Heart left ventricle (tissue), 16 donors: ENCODE data around the gene ZNF432. TPM values are rescaled to one million over a fixed set of nuclear protein-coding genes. Genes with fewer than 3 reads are reported as not detected.

Source experiments
- ATAC-seq, 4 donors: fragments of 200-7000 bp; cut with Tn5 transposase; one replicate each; pipeline ENCODE4 v1.9.1; 2020 to 2022; ENCODE audit warnings: moderate library complexity in 4 of 4, mild to moderate bottlenecking in 3 of 4, moderate number of reproducible peaks in 1 of 4
- DNase-seq, 5 donors: peaks; one replicate each; pipeline ENCODE4 v3.0.0-alpha.2; 2020
- H3K27ac ChIP-seq, 12 donors: fragments of 200-600 bp; sonication (generic) in 4 of 12; one replicate each; pipeline versions ENCODE4 v1.5.0 to v1.8.0; 2016 to 2022; ENCODE audit warnings: mild to moderate bottlenecking in 2 of 12
- H3K27me3 ChIP-seq, 9 donors: fragments of 200-600 bp; sonication (generic) in 2 of 9; one replicate each; pipeline versions ENCODE4 v1.5.1 to v1.8.0; 2016 to 2022; ENCODE audit warnings: mild to moderate bottlenecking in 3 of 9
- H3K36me3 ChIP-seq, 9 donors: fragments of 200-600 bp; sonication (generic) in 2 of 9; one replicate each; pipeline versions ENCODE4 v1.5.0 to v1.8.0; 2018 to 2022; ENCODE audit warnings: mild to moderate bottlenecking in 2 of 9
- H3K4me1 ChIP-seq, 12 donors: fragments of 200-600 bp; sonication (generic) in 4 of 12; one replicate each; pipeline versions ENCODE4 v1.5.0 to v1.8.0; 2016 to 2022; ENCODE audit warnings: mild to moderate bottlenecking in 3 of 12
- H3K4me3 ChIP-seq, 12 donors: fragments of 200-600 bp; sonication (generic) in 4 of 12; one replicate each; pipeline versions ENCODE4 v1.5.0 to v1.8.0; 2017 to 2022; ENCODE audit warnings: mild to moderate bottlenecking in 9 of 12, moderate library complexity in 4 of 12
- H3K9me3 ChIP-seq, 12 donors: fragments of 200-600 bp; sonication (generic) in 4 of 12; one replicate each; pipeline versions ENCODE4 v1.5.0 to v1.8.0; 2016 to 2022; ENCODE audit warnings: mild to moderate bottlenecking in 1 of 12
- CTCF ChIP-seq, 12 donors: fragments of 200-600 bp; sonication (generic) in 4 of 12; IDR thresholded peaks; one replicate each; pipeline versions ENCODE4 v1.5.0 to v1.8.0; 2018 to 2022; ENCODE audit warnings: antibody characterized with exemption in 12 of 12, mild to moderate bottlenecking in 5 of 12
- POLR2A ChIP-seq, 2 donors: fragments of 450-650 bp; IDR thresholded peaks; one replicate each; pipeline ENCODE4 v1.6.1; 2017; ENCODE audit warnings: antibody characterized with exemption in 2 of 2, mild to moderate bottlenecking in 2 of 2, moderate library complexity in 2 of 2
- WGBS, 4 donors: extraction: QIAGEN DNeasy Blood & Tissue Kit in 2 of 4; methylation state at CpG; one replicate each; pipeline versions ENCODE4 v1.1.5 to v1.1.7; 2013 to 2018; 5-methylcytosine and 5-hydroxymethylcytosine counted together
- intact Hi-C, 10 donors: fragments of 100-400 bp; cut with DNase I; formaldehyde crosslinking; loops; one replicate each; pipeline versions ENCODE4 v1.11.1 to v1.14.2; 2022
- polyA plus RNA-seq, 2 donors: library from polyadenylated mRNA; stranded (reverse); fragments of 200-250 nt; gene quantifications; one replicate each; pipeline ENCODE4 v1.2.3, GENCODE V29; 2013
- total RNA-seq, 9 donors: library from RNA; depleted of rRNA in 2 of 9; stranded (reverse); fragments of >200 nt in 2 of 9; fragmentation: NEBNext Ultra II Directional in 3 of 9; extraction: Animal tissue kit (Norgen Biotek cat#: 25700) in 3 of 9; gene quantifications; one replicate each; pipeline versions ENCODE4 v1.1.0 to v1.2.4, GENCODE V29; 2016 to 2023
- donor health status: ischemic (EF 13 %, LVEDD 7.1; RV severe dilation, severe dysfunction).
- donor health status: healthy with polysubstance abuse.
- donor health status: DM: no; HTN: yes; CAD: no.
- donor health status: DM: no; HTN: no; CAD: no.
- donor health status: ischemic (EF 25% LVEDD 6.9; RV normal size, moderate dysfunction).
- donor health status: ischemic (EF 25% LVEDD 5.7; RV mildly dilated, moderate dysfunction).
- donor health status: healthy.
- donor health status: DM: yes; HTN: yes; CAD: no.
- donor health status: ischemic (EF 35%, LVEDD 5.7; RV mildly dilated, moderate dysfunction).
- donor health status: nonischemic (EF 11% LVEDD 7.7; RV severe dilation, severe dysfunction).
- donor health status: DM: yes; HTN: yes; CAD: no.
- donor health status: PGD.
- donor health status: ischemic (EF 29% LVEDD 5.4; RV normal size, mild dysfunction).
- donor health status: nonischemic (EF 23%, LVEDD 6.1; RV moderate dilation, normal function).

Gene ZNF432
- total and polyA plus RNA-seq, 11 donors, result 3.4 to 10.9 (median 8.0) TPM

GRCh38 chr19:52094526-52095130 lies 46.0 kb upstream of the ZNF432 start:
- Histone ChIP-seq H3K36me3 (peaks cover 0 to 38% (median 17%) of the 10 kb centered on the region in 9 donors), H3K4me3 (peak overlapping the region; percentile 69 to 99 (median 82)), H3K4me1 (peaks cover 0 to 24% (median 15%) of the 10 kb centered on the region in 12 donors), H3K27ac (peak overlapping the region in 7 of 12 donors; percentile 57 to 87 (median 71)), H3K27me3 (no peaks in the 10 kb centered on the region), H3K9me3 (peaks cover 0 to 63% (median 14%) of the 10 kb centered on the region in 12 donors)
- intact Hi-C loops, result loop anchor here in 2 of 10 donors (1.0 to 5.0 kb wide), 2 partner anchors 43 to 45 kb away; partner anchors contain the start of gene ZNF616 (in 1 of the 2)
- no peak for TF ChIP-seq POLR2A (IDR thresholded peaks at IDR 0.05)
- TF ChIP-seq CTCF (IDR thresholded peaks at IDR 0.05), result no peak
- ATAC-seq (peak in 1 of 4 donors; percentile 16), DNase-seq (no peak)
- 3 to 5% (median 4%) methylated on average over 12 of the region's 12 CpGs for WGBS, 4 donors

GRCh38 chr19:52086481-52086880 lies 37.8 kb upstream of the ZNF432 start:
- Histone ChIP-seq H3K36me3 (peaks cover 3 to 95% (median 85%) of the 10 kb centered on the region in 9 donors), H3K9me3 (peaks cover 0 to 50% (median 0%) of the 10 kb centered on the region in 12 donors), H3K27me3 (no peaks in the 10 kb centered on the region), H3K27ac (no peak overlapping the region), H3K4me3 (no peak overlapping the region), H3K4me1 (no peaks in the 10 kb centered on the region)
- TF ChIP-seq CTCF (IDR thresholded peaks at IDR 0.05), result no peak
- no peak for TF ChIP-seq POLR2A (IDR thresholded peaks at IDR 0.05)
- intact Hi-C loops, result no loop called here
- no peak for DNase-seq
- ATAC-seq, result no peak

- Histone ChIP-seq H3K9me3 (peaks cover 0 to 100% (median 65%) of the 10 kb centered on the region in 12 donors), H3K4me1 (no peaks in the 10 kb centered on the region), H3K27me3 (no peaks in the 10 kb centered on the region), H3K36me3 (peaks cover 17 to 100% (median 84%) of the 10 kb centered on the region in 9 donors), H3K4me3 (no peak overlapping the region), H3K27ac (no peak overlapping the region)
- TF ChIP-seq CTCF (IDR thresholded peaks at IDR 0.05), result no peak
- no peak for TF ChIP-seq POLR2A (IDR thresholded peaks at IDR 0.05)
- no peak for DNase-seq
- 96 to 98% (median 97%) methylated on average over 5 of the region's 5 CpGs for WGBS, 4 donors
- ATAC-seq, result no peak
- intact Hi-C loops, result no loop called here
Measured at GRCh38 chr19:52070496-52070895, 21.9 kb upstream of the ZNF432 start.

- Histone ChIP-seq H3K4me3 (no peak overlapping the region), H3K4me1 (no peaks in the 10 kb centered on the region), H3K27ac (no peak overlapping the region), H3K9me3 (peaks cover 0 to 100% (median 72%) of the 10 kb centered on the region in 12 donors), H3K27me3 (no peaks in the 10 kb centered on the region), H3K36me3 (peaks cover 17 to 100% (median 80%) of the 10 kb centered on the region in 9 donors)
- TF ChIP-seq POLR2A (IDR thresholded peaks at IDR 0.05) (no peak), CTCF (IDR thresholded peaks at IDR 0.05) (no peak)
- 87 to 95% (median 92%) methylated on average over 2 of the region's 2 CpGs for WGBS, 4 donors
- DNase-seq, result no peak
- ATAC-seq, result no peak
- intact Hi-C loops, result no loop called here
Measured at GRCh38 chr19:52069653-52070052, 21.0 kb upstream of the ZNF432 start.
